ENCODE data around the gene OPCML. TPM values are rescaled to one million over a fixed set of nuclear protein-coding genes. Genes with fewer than 3 reads are reported as not detected.

Gene OPCML
- total and polyA plus RNA-seq, 2 of the 13 experiments (the other 11 are each of a cell fraction or from before 2014, with no cell fraction given), result not detected

DNA sequence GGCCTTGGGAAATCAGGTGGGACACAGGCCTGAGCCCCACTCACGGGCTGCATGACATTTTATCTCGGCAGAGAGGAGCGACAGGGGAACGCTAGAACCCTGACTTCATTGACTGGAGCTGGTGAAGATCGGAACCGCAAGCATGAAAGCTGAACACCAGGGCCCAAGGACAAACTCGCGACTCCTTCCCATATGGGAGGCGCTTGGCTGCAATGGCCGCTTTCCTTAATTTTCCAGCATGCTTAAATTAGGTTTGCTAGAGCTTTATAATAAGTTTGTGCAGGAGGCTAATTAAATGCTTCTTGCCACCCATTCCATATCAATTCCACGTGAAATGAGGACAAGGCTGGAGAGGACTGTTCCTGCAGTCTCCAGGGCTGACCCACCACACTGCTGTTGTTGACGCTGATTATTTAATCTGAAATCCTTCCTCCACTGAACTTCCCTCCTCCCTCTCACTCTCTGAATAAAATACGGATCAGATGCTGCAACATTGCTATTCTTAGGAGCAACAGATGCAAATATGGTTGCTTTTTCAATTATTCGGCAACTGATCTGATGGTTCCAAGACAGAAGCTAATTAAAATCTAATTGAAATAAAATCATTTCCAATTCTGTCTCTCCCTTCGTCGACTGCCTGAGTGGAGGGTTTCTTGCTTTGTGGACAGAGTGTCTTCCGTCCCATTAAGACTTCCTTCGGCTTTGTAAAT, 692.9 kb downstream of the OPCML start:
- WGBS (ENCODE audit: low lambda C conversion rate), result 39% methylated on average over 17 of the region's 18 CpGs

DNA sequence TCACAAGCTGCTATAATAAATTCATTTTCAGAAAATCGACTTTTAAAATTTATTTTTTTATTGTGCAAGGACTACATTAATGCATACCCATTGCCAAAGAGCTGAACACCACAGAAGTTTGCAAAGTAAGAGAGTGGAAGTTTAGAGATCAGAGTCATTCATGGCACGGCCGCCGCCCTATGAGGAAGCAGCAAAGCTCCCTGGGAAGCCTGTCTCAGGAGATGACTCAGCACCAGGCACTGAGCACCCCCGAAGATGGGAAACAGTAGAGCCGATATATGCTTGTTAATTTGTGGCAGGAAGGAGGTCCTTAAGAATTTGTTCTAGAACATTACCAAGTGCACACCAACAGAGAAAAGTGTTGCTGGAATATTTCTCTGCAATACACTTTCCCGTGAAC, 693.7 kb downstream of the OPCML start:
- TF ChIP-seq FOXK1 (CRISPR knock-in tag; IDR thresholded peaks at IDR 0.05; ENCODE audit: borderline replicate concordance, low read depth), result no peak
- TF ChIP-seq MXD4 (CRISPR knock-in tag; IDR thresholded peaks at IDR 0.05), result no peak
- no peak for TF ChIP-seq RAD51 (IDR thresholded peaks at IDR 0.05; ENCODE audit: borderline replicate concordance)
- TF ChIP-seq JUND (CRISPR knock-in tag; IDR thresholded peaks at IDR 0.05), result no peak
- no peak for TF ChIP-seq ZNF563 (CRISPR knock-in tag; IDR thresholded peaks at IDR 0.05)
- no peak for TF ChIP-seq NKX3-1 (CRISPR knock-in tag; IDR thresholded peaks at IDR 0.05)
- TF ChIP-seq, protein P1, sequence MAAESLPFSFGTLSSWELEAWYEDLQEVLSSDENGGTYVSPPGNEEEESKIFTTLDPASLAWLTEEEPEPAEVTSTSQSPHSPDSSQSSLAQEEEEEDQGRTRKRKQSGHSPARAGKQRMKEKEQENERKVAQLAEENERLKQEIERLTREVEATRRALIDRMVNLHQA (CRISPR knock-in tag; IDR thresholded peaks at IDR 0.05), result no peak
- no peak for TF ChIP-seq AHR (CRISPR knock-in tag; IDR thresholded peaks at IDR 0.05)
- no peak overlapping the region for H3K9ac ChIP-seq (ENCODE audit: insufficient read depth, low read depth, low read length)
- ChIA-PET POLR2A (no interaction called here), CTCF (ENCODE audit: low intra/inter-chr PET ratio, low total read pairs) (no interaction called here)
- ATAC-seq, result no peak
- intact Hi-C loops (cut with micrococcal nuclease; ENCODE audit: unreplicated experiment) (no loop called here), in situ Hi-C loops (cut with HindIII; ENCODE audit: extremely low pct_ligation_motif_present, low pct_unique_long_range_greater_than_20kb) (no loop called here)
- no peaks in the 10 kb centered on the region for H3K79me2 ChIP-seq (ENCODE audit: insufficient read depth, low read length)
- no peaks in the 10 kb centered on the region for H4K20me1 ChIP-seq (ENCODE audit: insufficient read depth, low read length)
- no peak overlapping the region for H3K27ac ChIP-seq (ENCODE audit: extremely low read length, insufficient read depth, low read length)
- no peaks in the 10 kb centered on the region for H3K4me1 ChIP-seq (ENCODE audit: insufficient read depth, low read length)
- no peaks in the 10 kb centered on the region for H3K36me3 ChIP-seq (replicated peaks in 1 of 2; ENCODE audit: control insufficient read depth in 1 of 2, insufficient read depth in 2 of 2, low read length in 2 of 2)
- no peaks in the 10 kb centered on the region for H3K9me3 ChIP-seq (ENCODE audit: low read length)
- no TSS peak for BruUV-seq (replicated peaks)
- no peak overlapping the region for H3K4me3 ChIP-seq (replicated peaks in 1 of 3; ENCODE audit: insufficient read depth in 1 of 3, low read depth in 2 of 3, low read length in 3 of 3)
- no peak for FAIRE-seq
- H3K4me2 ChIP-seq (ENCODE audit: low read depth, low read length), result no peak overlapping the region
- H2AFZ ChIP-seq (ENCODE audit: low read length), result no peak overlapping the region
- no peak for DNase-seq (ENCODE audit: low spot score)
- 23% methylated on average over 7 of the region's 7 CpGs for WGBS (ENCODE audit: low lambda C conversion rate)
- peaks cover 0 to 12% of the 10 kb centered on the region in 2 experiments; a peak in 1 of 5 replicates for H3K27me3 ChIP-seq (ENCODE audit: control insufficient read depth in 1 of 2, insufficient read depth in 2 of 2, low read length in 2 of 2)

More for the DNA sequence above, 692.9 kb downstream of the OPCML start:
- Histone ChIP-seq H2AFZ (ENCODE audit: low read length) (no peak overlapping the region), H3K4me2 (ENCODE audit: low read depth, low read length) (no peak overlapping the region), H3K4me3 (replicated peaks in 1 of 3; ENCODE audit: insufficient read depth in 1 of 3, low read depth in 2 of 3, low read length in 3 of 3) (no peak overlapping the region), H3K9ac (ENCODE audit: insufficient read depth, low read depth, low read length) (no peak overlapping the region), H4K20me1 (ENCODE audit: insufficient read depth, low read length) (no peaks in the 10 kb centered on the region), H3K79me2 (ENCODE audit: insufficient read depth, low read length) (no peaks in the 10 kb centered on the region), H3K36me3 (replicated peaks in 1 of 2; ENCODE audit: control insufficient read depth in 1 of 2, insufficient read depth in 2 of 2, low read length in 2 of 2) (no peaks in the 10 kb centered on the region), H3K27me3 (ENCODE audit: control insufficient read depth in 1 of 2, insufficient read depth in 2 of 2, low read length in 2 of 2) (peaks cover 0 to 12% of the 10 kb centered on the region in 2 experiments; a peak in 1 of 5 replicates), H3K9me3 (ENCODE audit: low read length) (no peaks in the 10 kb centered on the region), H3K4me1 (ENCODE audit: insufficient read depth, low read length) (no peaks in the 10 kb centered on the region), H3K27ac (ENCODE audit: extremely low read length, insufficient read depth, low read length) (no peak overlapping the region)
- TF ChIP-seq, protein P2, sequence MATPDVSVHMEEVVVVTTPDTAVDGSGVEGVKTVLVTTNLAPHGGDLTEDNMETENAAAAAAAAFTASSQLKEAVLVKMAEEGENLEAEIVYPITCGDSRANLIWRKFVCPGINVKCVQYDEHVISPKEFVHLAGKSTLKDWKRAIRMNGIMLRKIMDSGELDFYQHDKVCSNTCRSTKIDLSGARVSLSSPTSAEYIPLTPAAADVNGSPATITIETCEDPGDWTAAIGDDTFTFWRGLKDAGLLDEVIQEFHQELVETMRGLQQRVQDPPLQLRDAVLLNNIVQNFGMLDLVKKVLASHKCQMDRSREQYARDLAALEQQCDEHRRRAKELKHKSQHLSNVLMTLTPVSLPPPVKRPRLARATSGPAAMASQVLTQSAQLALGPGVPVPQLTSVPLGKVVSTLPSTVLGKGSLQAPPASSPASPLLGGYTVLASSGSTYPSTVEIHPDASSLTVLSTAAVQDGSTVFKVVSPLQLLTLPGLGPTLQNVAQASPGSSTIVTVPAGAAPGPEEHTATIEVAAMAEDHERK (CRISPR knock-in tag; IDR thresholded peaks at IDR 0.05; ENCODE audit: low read depth), result no peak
- TF ChIP-seq ZNF543 (CRISPR knock-in tag; IDR thresholded peaks at IDR 0.05) (no peak), FIP1L1 (IDR thresholded peaks at IDR 0.05; ENCODE audit: borderline replicate concordance, insufficient read depth, low read depth, low read length) (no peak)
- no TSS peak for BruUV-seq (replicated peaks)
- ChIA-PET CTCF (ENCODE audit: low intra/inter-chr PET ratio, low total read pairs) (no interaction called here), POLR2A (no interaction called here)
- DNase-seq (ENCODE audit: low spot score) (no peak), ATAC-seq (no peak), FAIRE-seq (no peak)
- in situ Hi-C loops (cut with HindIII; ENCODE audit: extremely low pct_ligation_motif_present, low pct_unique_long_range_greater_than_20kb) (no loop called here), intact Hi-C loops (cut with micrococcal nuclease; ENCODE audit: unreplicated experiment) (no loop called here)

Data from HepG2 (cell line).